Memory B cell (primary cell): ENCODE measurements around the gene C8A.

Experiments
- ATAC-seq: fragments of 150-1000 bp; cut with Tn5 transposase; 2 replicates; pipeline ENCODE4 v1.10.0; 2021; ENCODE audit warnings: low read depth, mild to moderate bottlenecking, moderate library complexity
- DNase-seq, 2 donors: peaks; one replicate each; pipeline ENCODE4 v3.0.0; 2022; ENCODE audit warnings: low spot score in 2 of 2
- H3K27ac Mint-ChIP-seq: one replicate; pipeline ENCODE4 v1.8.0; 2022; ENCODE audit warnings: mild to moderate bottlenecking, moderate library complexity, mixed read lengths
- H3K27me3 Mint-ChIP-seq: one replicate; pipeline ENCODE4 v1.8.0; 2022; ENCODE audit warnings: mixed read lengths
- H3K36me3 Mint-ChIP-seq: one replicate; pipeline ENCODE4 v1.8.0; 2022; ENCODE audit warnings: mild to moderate bottlenecking, mixed read lengths
- H3K4me1 Mint-ChIP-seq: one replicate; pipeline ENCODE4 v1.8.0; 2022; ENCODE audit warnings: mixed read lengths
- H3K4me3 Mint-ChIP-seq: one replicate; pipeline ENCODE4 v1.8.0; 2022; ENCODE audit warnings: mild to moderate bottlenecking, moderate library complexity, mixed read lengths
- H3K9me3 Mint-ChIP-seq: one replicate; pipeline ENCODE4 v1.8.0; 2022; ENCODE audit warnings: mixed read lengths

The C8A gene

DNA sequence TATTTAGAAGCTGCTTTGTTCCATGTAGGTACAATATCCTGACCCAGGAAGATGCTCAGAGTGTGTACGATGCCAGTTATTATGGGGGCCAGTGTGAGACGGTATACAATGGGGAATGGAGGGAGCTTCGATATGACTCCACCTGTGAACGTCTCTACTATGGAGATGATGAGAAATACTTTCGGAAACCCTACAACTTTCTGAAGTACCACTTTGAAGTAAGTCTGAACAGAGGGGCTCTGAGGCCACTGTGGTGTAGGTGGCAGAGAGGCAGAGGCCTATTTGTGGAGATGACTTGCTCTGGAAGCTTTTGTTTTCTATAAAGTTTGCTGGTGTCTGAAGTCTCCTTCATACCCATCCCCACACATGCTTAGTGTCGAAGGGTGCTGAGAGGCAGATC is 26.8 kb downstream of the C8A start:
- no peak overlapping the region for H3K27ac Mint-ChIP-seq
- H3K4me3 Mint-ChIP-seq: no peak overlapping the region
- ATAC-seq: no peak
- no peaks in the 10 kb centered on the region for H3K36me3 Mint-ChIP-seq
- H3K9me3 Mint-ChIP-seq: no peaks in the 10 kb centered on the region
- DNase-seq: no peak
- H3K4me1 Mint-ChIP-seq: no peaks in the 10 kb centered on the region
- H3K27me3 Mint-ChIP-seq: peaks cover 7% of the 10 kb centered on the region

DNA sequence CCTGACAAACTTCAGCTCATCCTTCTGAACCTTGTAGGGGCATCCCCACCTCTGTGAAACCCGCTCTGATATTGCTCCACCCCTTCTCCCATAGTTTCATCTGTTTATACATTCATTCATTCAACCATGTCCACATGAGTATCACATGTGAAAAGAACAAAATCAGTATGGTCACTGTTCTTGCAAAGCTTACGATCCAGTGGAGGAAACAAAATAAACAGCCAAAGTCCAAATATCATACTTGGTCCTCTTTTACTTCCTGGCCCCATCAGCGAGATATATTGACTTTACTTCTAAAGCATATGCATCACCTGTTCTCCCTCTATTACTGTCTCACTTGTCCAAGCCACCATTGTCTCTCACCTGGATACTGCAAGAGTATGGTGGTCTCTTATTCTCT is 35.6 kb downstream of the C8A start:
- ATAC-seq (no peak), DNase-seq (no peak)
- Mint-ChIP-seq H3K36me3 (no peaks in the 10 kb centered on the region), H3K4me3 (no peak overlapping the region), H3K4me1 (no peaks in the 10 kb centered on the region), H3K27ac (no peak overlapping the region), H3K9me3 (no peaks in the 10 kb centered on the region), H3K27me3 (peaks cover 5% of the 10 kb centered on the region)

DNA sequence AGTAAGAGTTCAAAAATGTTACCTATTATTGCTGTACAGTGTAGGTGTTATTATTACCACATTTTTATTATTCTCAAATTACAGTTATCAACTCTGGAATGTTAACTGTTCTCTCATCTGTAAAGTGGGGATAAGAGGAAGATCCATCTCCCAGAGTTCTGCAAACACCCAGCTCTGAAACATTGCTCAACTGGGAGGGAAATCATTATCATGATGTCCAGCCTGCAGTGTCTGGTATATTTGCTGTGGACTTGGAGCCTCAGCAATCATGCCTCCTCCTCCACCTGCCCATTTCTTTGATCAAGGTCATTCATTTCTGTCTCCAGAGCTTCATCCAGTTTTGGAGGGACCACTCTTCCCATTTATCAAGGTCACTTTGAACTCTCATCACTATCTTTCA is 39.4 kb downstream of the C8A start:
- DNase-seq: no peak
- Mint-ChIP-seq H3K36me3 (no peaks in the 10 kb centered on the region), H3K27ac (no peak overlapping the region), H3K9me3 (no peaks in the 10 kb centered on the region), H3K27me3 (peaks cover 8% of the 10 kb centered on the region), H3K4me1 (no peaks in the 10 kb centered on the region), H3K4me3 (no peak overlapping the region)
- ATAC-seq: no peak

DNA sequence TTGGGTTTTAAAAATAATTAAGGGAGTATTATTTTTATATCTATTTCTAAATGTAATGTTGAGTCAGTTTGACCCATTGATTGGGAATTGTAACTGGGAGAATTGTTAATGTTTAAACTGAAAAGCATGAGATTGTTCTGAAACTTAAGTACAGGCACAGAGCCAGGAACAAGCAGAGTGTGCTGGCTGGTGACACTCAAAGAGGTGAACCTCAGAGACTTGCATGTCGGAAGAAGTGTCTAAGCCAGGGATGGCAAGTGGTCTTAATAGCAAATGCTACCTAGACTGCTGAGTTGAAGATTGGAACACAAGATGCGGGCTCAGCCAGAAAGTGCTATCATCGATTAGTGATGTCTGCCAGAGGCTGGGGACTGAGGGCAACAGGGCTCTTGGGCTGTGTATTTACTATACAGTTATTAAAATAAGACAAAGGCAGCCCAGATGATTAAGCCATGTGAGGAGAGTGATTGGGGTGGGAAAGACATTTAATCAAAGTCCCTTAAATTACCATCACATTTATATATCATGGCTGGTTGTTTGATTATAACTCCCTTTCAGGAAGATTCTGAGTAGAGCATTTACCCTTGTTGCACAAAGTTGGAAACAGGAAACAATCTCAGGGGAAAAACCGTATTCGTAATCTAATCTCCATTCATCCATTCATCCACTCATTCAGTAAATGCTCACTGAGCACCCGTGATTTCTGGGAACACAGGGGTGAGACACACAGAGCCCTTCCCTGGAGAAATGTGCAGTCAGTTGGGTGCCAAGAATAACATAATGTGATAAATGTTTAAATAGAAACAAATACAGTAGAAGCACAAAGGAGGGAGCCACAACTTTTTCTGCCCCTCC is 42.8 kb downstream of the C8A start:
- H3K27me3 Mint-ChIP-seq: peaks cover 12% of the 10 kb centered on the region
- no peaks in the 10 kb centered on the region for H3K9me3 Mint-ChIP-seq
- H3K36me3 Mint-ChIP-seq: no peaks in the 10 kb centered on the region
- H3K4me3 Mint-ChIP-seq: no peak overlapping the region
- DNase-seq (no peak), ATAC-seq (no peak)
- no peaks in the 10 kb centered on the region for H3K4me1 Mint-ChIP-seq
- H3K27ac Mint-ChIP-seq: no peak overlapping the region

DNA sequence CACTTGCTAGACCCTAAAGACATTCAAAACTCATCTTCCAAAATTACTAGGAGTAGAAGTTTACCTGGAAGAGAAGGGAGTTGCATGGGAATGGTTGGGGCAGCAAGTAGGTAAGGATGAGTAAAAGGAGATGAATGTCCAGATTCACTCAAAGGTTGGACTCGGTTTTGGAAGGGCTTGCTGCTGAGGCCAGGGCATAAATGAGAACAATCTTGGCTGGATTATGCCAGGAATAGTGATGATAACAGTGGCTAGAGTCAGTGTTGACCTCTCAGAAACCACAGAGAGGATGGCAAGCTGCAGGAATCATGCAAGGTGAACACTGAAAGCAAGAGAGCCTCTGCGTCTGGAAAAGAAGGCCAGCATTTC is 43.4 kb downstream of the C8A start:
- ATAC-seq: no peak
- no peaks in the 10 kb centered on the region for H3K9me3 Mint-ChIP-seq

DNA sequence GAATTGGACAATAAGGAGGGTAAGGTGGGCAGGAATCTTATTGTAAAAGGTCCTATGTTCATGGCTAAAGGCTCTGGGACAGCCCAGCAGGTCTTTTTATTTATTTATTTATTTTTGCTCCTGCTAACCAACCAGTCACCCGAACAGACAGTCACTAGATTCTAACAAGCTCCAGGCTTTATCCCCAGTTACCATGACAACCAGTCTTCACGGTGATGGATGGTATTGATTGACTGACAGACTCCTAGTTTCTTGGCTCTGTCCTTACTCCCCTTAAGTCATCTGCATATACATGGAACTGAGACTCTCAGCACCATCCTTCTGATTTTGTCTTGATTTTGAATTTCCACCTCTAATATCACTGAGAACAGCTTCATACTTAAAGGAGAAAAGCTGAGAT is 44.3 kb downstream of the C8A start:
- H3K27ac Mint-ChIP-seq: no peak overlapping the region
- H3K27me3 Mint-ChIP-seq: peaks cover 13% of the 10 kb centered on the region
- H3K4me1 Mint-ChIP-seq: no peaks in the 10 kb centered on the region
- ATAC-seq (no peak), DNase-seq (no peak)
- no peaks in the 10 kb centered on the region for H3K36me3 Mint-ChIP-seq
- no peak overlapping the region for H3K4me3 Mint-ChIP-seq
- H3K9me3 Mint-ChIP-seq: no peaks in the 10 kb centered on the region

More for the DNA sequence above, 43.4 kb downstream of the C8A start:
- no peak overlapping the region for H3K27ac Mint-ChIP-seq
- DNase-seq: no peak
- no peak overlapping the region for H3K4me3 Mint-ChIP-seq
- H3K4me1 Mint-ChIP-seq: no peaks in the 10 kb centered on the region
- no peaks in the 10 kb centered on the region for H3K36me3 Mint-ChIP-seq
- peaks cover 13% of the 10 kb centered on the region for H3K27me3 Mint-ChIP-seq

DNA sequence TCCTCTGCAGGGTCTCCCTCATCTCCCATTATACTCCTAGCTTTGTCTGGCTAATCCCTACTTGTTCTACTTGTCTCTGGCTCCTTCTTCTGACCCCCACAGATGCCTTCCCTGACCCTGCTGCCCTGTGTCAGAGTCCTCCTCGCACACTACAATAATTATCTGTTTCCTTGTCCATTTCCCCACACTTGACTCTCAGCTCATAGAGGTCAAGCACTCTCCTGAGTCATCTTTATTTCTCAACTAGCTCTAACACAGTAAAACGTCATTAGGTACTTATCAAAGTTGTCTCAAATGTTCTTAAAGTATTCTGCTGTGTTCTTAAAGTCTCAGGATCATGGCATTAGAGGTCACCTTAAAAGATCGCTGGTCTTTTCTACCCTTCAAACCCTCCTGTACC is 47.1 kb downstream of the C8A start:
- no peak overlapping the region for H3K4me3 Mint-ChIP-seq
- H3K9me3 Mint-ChIP-seq: no peaks in the 10 kb centered on the region
- DNase-seq: no peak
- H3K4me1 Mint-ChIP-seq: no peaks in the 10 kb centered on the region
- H3K27ac Mint-ChIP-seq: no peak overlapping the region
- ATAC-seq: no peak
- H3K36me3 Mint-ChIP-seq: no peaks in the 10 kb centered on the region
- peaks cover 12% of the 10 kb centered on the region for H3K27me3 Mint-ChIP-seq

DNA sequence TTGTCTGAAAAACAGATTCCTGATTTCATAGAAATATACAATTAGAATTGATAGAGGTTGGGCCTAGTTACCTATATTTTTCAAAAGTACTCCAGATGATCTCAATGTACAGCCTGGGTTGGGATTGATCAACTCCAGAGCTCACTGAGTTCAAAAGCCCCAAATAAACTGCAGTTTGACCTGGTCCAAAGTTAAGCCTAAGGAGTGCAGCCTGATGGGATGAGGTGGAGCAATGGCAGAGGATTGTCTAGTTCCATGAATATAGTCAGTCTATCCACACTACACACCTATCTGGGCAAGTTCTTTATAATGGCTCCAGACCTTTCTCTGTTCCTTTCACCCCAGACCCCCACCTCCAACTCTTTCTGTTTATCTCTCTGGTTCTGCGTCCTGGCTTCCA is 49.2 kb downstream of the C8A start:
- Mint-ChIP-seq H3K36me3 (no peaks in the 10 kb centered on the region), H3K4me3 (no peak overlapping the region), H3K27me3 (peaks cover 10% of the 10 kb centered on the region), H3K9me3 (no peaks in the 10 kb centered on the region), H3K4me1 (no peaks in the 10 kb centered on the region), H3K27ac (no peak overlapping the region)
- no peak for DNase-seq
- ATAC-seq: no peak

DNA sequence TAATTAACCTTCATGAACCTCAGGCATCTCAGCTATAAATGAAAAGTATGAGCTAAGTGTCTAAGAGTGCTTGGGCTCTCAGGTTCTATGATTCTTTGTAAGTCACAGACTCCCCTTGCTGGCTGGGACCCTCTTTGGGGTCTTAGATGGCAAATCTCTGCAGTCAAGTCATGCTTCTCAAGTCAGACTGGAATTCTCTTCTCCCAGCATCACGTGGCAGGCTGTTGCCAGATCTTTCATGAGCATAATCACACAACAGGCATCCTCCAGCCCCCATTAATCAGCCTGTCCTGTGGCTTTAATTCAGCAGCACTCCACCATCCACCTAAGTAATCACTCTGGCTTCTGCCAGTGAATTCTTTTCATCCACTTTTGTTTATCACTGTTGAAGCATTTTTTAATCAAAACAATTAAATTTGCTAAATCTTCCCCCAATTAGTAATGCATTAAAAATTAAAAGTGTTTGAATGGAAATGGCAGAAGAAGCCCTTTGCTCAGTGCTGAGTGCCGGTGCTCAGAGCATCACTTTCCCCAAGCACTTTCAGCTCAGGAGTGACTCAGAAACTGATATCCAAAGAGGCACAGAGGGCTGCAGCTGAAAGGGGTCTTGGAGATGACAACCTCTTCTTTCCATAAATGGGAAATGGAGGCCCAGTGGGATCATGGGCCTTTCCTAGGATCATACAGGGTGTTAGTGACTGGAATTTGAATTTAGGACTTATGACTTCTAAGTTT is 50.2 kb downstream of the C8A start:
- ATAC-seq (no peak), DNase-seq (no peak)
- Mint-ChIP-seq H3K4me1 (no peaks in the 10 kb centered on the region), H3K4me3 (no peak overlapping the region), H3K27ac (no peak overlapping the region), H3K36me3 (no peaks in the 10 kb centered on the region), H3K27me3 (peaks cover 10% of the 10 kb centered on the region), H3K9me3 (no peaks in the 10 kb centered on the region)

DNA sequence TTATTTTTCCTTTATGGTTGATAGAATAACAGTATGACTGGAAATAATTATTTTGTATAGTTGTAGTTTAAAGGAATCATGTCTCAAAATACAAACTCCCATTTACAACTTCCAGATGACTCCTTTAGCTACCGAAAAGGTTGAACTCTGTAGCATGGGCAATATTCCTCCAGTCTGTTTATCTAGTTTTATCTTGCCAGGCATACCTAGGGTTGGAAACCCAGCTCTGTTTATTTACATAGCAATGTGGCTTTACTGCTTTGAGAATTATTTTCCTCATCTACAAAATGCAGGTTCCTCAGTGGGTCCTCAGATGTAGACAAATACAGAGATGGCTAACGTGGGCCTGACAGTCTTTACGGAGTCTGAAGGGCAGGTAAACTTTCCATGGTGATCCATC is 51.1 kb downstream of the C8A start:
- no peak for DNase-seq
- Mint-ChIP-seq H3K9me3 (no peaks in the 10 kb centered on the region), H3K4me1 (no peaks in the 10 kb centered on the region), H3K27ac (no peak overlapping the region), H3K36me3 (no peaks in the 10 kb centered on the region), H3K27me3 (peaks cover 10% of the 10 kb centered on the region), H3K4me3 (no peak overlapping the region)
- ATAC-seq: no peak

DNA sequence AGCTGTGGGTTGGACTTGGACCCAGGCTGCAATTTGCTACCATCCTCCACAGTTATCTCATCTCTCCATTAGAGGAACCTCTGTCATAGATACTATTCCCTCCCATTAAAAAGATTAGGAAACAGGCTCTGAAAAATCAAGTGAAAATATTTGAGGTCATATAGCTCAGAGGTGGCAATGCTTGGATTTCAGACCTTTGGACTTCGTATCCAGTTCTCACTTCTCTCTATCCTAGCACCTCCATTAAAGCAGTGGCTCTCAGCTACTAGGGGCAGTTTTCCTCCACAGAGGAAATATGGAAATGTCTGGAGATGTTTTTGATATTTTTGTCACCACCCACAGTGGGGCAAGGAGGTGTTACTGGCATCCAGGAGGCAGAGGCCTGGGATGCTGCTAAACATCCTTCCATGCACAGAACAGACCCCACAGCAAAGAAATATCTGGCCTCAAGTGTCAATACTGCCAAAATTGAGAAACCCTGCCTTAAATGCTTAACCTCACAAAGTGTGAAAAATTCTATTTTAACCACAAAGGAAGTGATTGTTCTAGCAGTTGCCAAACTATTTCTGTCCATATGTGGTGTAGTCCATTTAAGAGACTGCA is 54.1 kb downstream of the C8A start:
- Mint-ChIP-seq H3K9me3 (no peaks in the 10 kb centered on the region), H3K36me3 (no peaks in the 10 kb centered on the region), H3K27me3 (peaks cover 6% of the 10 kb centered on the region), H3K4me1 (no peaks in the 10 kb centered on the region), H3K4me3 (no peak overlapping the region), H3K27ac (no peak overlapping the region)
- ATAC-seq: no peak
- no peak for DNase-seq

DNA sequence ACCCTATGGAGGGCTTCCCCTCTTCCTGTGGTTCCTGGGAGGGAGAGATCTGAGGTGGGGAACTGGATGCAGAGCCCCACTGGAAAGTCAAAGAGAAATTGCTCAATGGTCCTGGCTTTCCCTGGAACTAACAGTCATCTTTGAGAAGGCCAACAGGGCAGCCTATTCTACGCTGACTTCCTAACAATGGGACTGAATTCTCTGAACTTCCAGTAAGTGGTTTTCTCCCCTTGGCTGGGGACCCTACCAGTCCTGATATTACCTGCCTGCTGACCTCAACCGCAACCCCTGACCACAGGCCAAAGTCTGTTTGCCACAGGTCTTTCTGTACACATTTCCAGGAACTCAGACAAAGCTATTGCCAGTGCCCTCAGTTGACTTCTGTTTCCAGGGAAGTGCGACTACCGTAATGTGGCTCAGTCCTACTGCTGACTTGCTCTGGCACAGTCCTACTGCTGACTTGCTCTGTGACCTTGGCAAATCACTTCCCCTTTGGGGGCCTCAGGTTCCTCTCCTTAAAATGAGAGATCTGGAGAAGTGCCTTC is 55.9 kb downstream of the C8A start:
- Mint-ChIP-seq H3K9me3 (no peaks in the 10 kb centered on the region), H3K27me3 (peaks cover 9% of the 10 kb centered on the region), H3K4me3 (no peak overlapping the region), H3K36me3 (no peaks in the 10 kb centered on the region), H3K4me1 (no peaks in the 10 kb centered on the region), H3K27ac (no peak overlapping the region)
- ATAC-seq: no peak
- no peak for DNase-seq

DNA sequence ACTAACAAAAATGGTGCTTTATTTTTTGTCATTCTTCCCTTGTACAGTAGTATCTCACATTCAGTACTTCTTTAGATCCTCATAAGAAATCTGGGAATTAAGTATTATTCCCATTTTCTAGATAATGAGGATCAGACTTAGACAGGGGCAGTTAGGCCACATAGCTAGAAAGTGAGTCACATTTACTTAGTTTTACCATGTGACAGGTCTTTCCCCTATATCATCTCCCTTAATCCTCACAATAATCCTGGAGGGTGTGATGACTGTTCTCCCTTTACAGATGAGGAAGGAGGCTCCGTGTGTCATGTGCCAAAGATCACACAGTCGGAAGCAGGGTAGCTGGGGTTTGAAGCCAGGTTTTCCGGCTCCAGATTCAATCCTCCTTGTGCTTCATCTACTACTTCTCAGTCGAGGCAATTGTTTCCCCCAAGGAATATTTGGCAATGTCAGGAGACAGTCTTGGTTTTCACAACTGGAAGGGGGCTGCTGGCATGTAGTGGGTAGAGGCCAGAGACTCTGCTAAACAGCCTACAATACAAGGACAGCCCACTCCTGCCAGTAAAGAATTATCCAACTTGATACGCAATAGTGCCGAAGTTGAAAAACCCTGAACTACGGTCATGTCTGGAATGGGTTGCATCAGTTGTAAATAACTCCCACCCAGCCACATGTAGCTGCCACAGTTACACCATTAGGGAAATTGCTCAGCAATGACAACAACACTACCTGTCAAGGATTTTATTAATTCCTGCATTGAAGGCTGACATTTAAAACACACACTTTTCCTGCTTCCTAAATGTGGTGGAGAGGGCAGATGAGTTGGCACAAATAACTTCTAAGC is 56.7 kb downstream of the C8A start:
- Mint-ChIP-seq H3K4me1 (no peaks in the 10 kb centered on the region), H3K4me3 (no peak overlapping the region), H3K9me3 (no peaks in the 10 kb centered on the region), H3K27ac (no peak overlapping the region), H3K27me3 (peaks cover 7% of the 10 kb centered on the region), H3K36me3 (no peaks in the 10 kb centered on the region)
- DNase-seq (no peak), ATAC-seq (no peak)

DNA sequence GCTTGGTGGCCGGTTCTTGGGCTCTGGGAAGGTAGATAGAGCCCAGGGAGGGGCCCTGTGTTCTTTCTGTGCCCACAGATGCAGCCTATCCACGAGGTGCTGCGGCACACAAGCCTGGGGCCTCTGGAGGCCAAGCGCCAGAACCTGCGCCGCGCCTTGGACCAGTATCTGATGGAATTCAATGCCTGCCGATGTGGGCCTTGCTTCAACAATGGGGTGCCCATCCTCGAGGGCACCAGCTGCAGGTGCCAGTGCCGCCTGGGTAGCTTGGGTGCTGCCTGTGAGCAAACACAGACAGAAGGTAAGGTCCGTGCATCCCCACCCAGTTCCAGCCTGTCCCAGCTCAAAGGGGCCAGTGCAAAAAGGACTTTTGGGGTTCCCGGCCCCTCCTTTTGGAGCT is 57.7 kb downstream of the C8A start:
- Mint-ChIP-seq H3K27me3 (peaks cover 8% of the 10 kb centered on the region), H3K4me1 (no peaks in the 10 kb centered on the region), H3K9me3 (no peaks in the 10 kb centered on the region), H3K27ac (no peak overlapping the region), H3K36me3 (no peaks in the 10 kb centered on the region), H3K4me3 (no peak overlapping the region)
- no peak for ATAC-seq
- DNase-seq: no peak
